Ishikawa (cell line): ENCODE data around the gene FBXL22.

Experiments used
- EP300 ChIP-seq: IDR thresholded peaks from 2 replicates; pipeline ENCODE4 v1.6.1; 2012; ENCODE audit warnings: borderline replicate concordance
- RAD21 ChIP-seq: IDR thresholded peaks from 2 replicates; pipeline ENCODE4 v1.6.1; 2012; ENCODE audit warnings: low read depth
- TF ChIP-seq, protein P1 (sequence below): IDR thresholded peaks from 2 replicates; pipeline ENCODE4 v1.6.1; 2012
- TF ChIP-seq, protein P2 (sequence below): IDR thresholded peaks from 2 replicates; pipeline ENCODE4 v1.6.1; 2012; ENCODE audit warnings: low read depth, mild to moderate bottlenecking

DNA sequence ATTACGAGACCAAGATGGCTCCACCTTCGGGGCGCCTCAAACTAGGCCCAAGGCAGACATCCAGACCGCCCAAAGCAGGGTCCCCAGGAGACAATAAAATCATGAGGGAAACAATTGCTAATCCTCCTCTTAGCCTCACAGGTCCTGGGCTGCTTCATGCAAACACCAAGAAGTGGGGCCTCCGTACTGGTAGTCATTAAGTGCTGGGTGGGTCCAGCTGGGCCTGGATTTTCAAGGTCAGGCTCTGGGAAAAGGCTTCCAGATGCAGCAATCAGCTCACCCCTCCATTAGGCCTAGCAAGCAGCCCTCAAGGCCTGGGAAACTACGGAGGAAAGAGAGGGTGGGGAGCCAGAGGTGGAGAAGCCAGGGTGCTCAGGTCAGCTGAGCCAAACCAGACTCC is 634 bp downstream of the FBXL22 start:
- TF ChIP-seq EP300 (no peak), RAD21 (no peak)
- TF ChIP-seq, protein P1, sequence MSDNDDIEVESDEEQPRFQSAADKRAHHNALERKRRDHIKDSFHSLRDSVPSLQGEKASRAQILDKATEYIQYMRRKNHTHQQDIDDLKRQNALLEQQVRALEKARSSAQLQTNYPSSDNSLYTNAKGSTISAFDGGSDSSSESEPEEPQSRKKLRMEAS, result no peak
- TF ChIP-seq, protein P2, sequence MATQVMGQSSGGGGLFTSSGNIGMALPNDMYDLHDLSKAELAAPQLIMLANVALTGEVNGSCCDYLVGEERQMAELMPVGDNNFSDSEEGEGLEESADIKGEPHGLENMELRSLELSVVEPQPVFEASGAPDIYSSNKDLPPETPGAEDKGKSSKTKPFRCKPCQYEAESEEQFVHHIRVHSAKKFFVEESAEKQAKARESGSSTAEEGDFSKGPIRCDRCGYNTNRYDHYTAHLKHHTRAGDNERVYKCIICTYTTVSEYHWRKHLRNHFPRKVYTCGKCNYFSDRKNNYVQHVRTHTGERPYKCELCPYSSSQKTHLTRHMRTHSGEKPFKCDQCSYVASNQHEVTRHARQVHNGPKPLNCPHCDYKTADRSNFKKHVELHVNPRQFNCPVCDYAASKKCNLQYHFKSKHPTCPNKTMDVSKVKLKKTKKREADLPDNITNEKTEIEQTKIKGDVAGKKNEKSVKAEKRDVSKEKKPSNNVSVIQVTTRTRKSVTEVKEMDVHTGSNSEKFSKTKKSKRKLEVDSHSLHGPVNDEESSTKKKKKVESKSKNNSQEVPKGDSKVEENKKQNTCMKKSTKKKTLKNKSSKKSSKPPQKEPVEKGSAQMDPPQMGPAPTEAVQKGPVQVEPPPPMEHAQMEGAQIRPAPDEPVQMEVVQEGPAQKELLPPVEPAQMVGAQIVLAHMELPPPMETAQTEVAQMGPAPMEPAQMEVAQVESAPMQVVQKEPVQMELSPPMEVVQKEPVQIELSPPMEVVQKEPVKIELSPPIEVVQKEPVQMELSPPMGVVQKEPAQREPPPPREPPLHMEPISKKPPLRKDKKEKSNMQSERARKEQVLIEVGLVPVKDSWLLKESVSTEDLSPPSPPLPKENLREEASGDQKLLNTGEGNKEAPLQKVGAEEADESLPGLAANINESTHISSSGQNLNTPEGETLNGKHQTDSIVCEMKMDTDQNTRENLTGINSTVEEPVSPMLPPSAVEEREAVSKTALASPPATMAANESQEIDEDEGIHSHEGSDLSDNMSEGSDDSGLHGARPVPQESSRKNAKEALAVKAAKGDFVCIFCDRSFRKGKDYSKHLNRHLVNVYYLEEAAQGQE, result no peak
